HepG2 (cell line): Measurements from ENCODE around the gene BMERB1. TPM values are rescaled to one million over a fixed set of nuclear protein-coding genes. Genes with fewer than 3 reads are reported as not detected.
A peak's percentile ranks its signal among the peaks of the same experiment; 100 is the strongest.

ENCODE experiments used
- CCDC6 ChIP-seq: sonication (generic); formaldehyde crosslinking; IDR thresholded peaks from 2 replicates; pipeline ENCODE4 v1.8.1; 2022; ENCODE audit warnings: mild to moderate bottlenecking, missing genetic modification reagents, moderate library complexity
- ERF ChIP-seq: IDR thresholded peaks from 2 replicates; pipeline ENCODE4 v1.6.1; 2018; ENCODE audit warnings: missing biosample characterization, missing genetic modification reagents
- FOXK2 ChIP-seq: fragments of 450-650 bp; IDR thresholded peaks from 2 replicates; pipeline ENCODE4 v1.6.1; 2016
- JARID2 ChIP-seq: sonication (generic); formaldehyde crosslinking; IDR thresholded peaks from 2 replicates; pipeline ENCODE4 v1.8.1; 2023; ENCODE audit warnings: missing genetic modification reagents, inconsistent platforms; ENCODE audit not compliant: insufficient replicate concordance
- KDM3A ChIP-seq: IDR thresholded peaks from 2 replicates; pipeline ENCODE4 v1.6.1; 2018; ENCODE audit warnings: low read depth, missing compliant biosample characterization
- KLF16 ChIP-seq, 2 experiments: sonication (generic) in 1 of 2; formaldehyde crosslinking in 1 of 2; IDR thresholded peaks; 2 replicates each; pipeline versions ENCODE4 v1.6.1 to v1.8.0; 2016 to 2023; ENCODE audit warnings: missing genetic modification reagents in 2 of 2, missing compliant biosample characterization in 1 of 2
- NFKBIZ ChIP-seq: IDR thresholded peaks from 2 replicates; pipeline ENCODE4 v1.6.1; 2018; ENCODE audit warnings: missing genetic modification reagents, missing compliant biosample characterization
- NR2F6 ChIP-seq, 2 experiments: IDR thresholded peaks; 2 replicates each; pipeline ENCODE4 v1.6.1; 2016; ENCODE audit warnings: antibody characterized with exemption in 1 of 2, mild to moderate bottlenecking in 1 of 2
- RFX1 ChIP-seq: fragments of 450-650 bp; IDR thresholded peaks from 2 replicates; pipeline ENCODE4 v1.6.1; 2017
- RORA ChIP-seq: sonication (generic); formaldehyde crosslinking; IDR thresholded peaks from 2 replicates; pipeline ENCODE4 v1.5.0; 2020; ENCODE audit warnings: mild to moderate bottlenecking, missing genetic modification reagents, moderate library complexity
- SKI ChIP-seq: fragments of 450-650 bp; IDR thresholded peaks from one replicate; pipeline ENCODE4 v1.6.1; 2018; ENCODE audit warnings: mild to moderate bottlenecking; ENCODE audit not compliant: partially characterized antibody
- SMARCC2 ChIP-seq: fragments of 450-650 bp; IDR thresholded peaks from 2 replicates; pipeline ENCODE4 v1.6.1; 2017; ENCODE audit warnings: antibody characterized with exemption, mild to moderate bottlenecking
- SOX6 ChIP-seq, 2 experiments: fragments of 450-650 bp in 1 of 2; sonication (generic) in 1 of 2; formaldehyde crosslinking in 1 of 2; IDR thresholded peaks; 2 replicates each; pipeline versions ENCODE4 v1.4.0 to v1.6.1; 2017 to 2020; ENCODE audit warnings: antibody characterized with exemption in 1 of 2, mild to moderate bottlenecking in 1 of 2, missing genetic modification reagents in 1 of 2
- SPEN ChIP-seq: sonication (generic); formaldehyde crosslinking; IDR thresholded peaks from 2 replicates; pipeline ENCODE4 v1.5.1; 2020; ENCODE audit warnings: low read depth, mild to moderate bottlenecking, missing genetic modification reagents
- TCF7 ChIP-seq: sonication (generic); IDR thresholded peaks from 2 replicates; pipeline ENCODE4 v1.6.1; 2016; ENCODE audit warnings: antibody characterized with exemption, low read depth
- ZFP36L1 ChIP-seq: sonication (generic); formaldehyde crosslinking; IDR thresholded peaks from 2 replicates; pipeline ENCODE4 v1.8.0; 2022; ENCODE audit warnings: mild to moderate bottlenecking, missing genetic modification reagents, moderate library complexity
- ZNF260 ChIP-seq: sonication (generic); formaldehyde crosslinking; IDR thresholded peaks from 2 replicates; pipeline ENCODE4 v1.4.0; 2020; ENCODE audit warnings: missing genetic modification reagents, low read depth, mild to moderate bottlenecking, borderline replicate concordance
- ZNF460 ChIP-seq: sonication (generic); formaldehyde crosslinking; IDR thresholded peaks from 2 replicates; pipeline ENCODE4 v1.5.1; 2020; ENCODE audit warnings: missing genetic modification reagents, mild to moderate bottlenecking, borderline replicate concordance
- ZNF644 ChIP-seq: IDR thresholded peaks from 2 replicates; pipeline ENCODE4 v1.6.1; 2016; ENCODE audit warnings: low read depth
- ZNF709 ChIP-seq: sonication (generic); formaldehyde crosslinking; IDR thresholded peaks from 2 replicates; pipeline ENCODE4 v1.5.0; 2020; ENCODE audit warnings: mild to moderate bottlenecking, missing genetic modification reagents
- ZNF720 ChIP-seq: sonication (generic); formaldehyde crosslinking; IDR thresholded peaks from 2 replicates; pipeline ENCODE4 v1.4.0; 2020; ENCODE audit warnings: missing genetic modification reagents
- ZSCAN12 ChIP-seq: sonication (generic); formaldehyde crosslinking; IDR thresholded peaks from 2 replicates; pipeline ENCODE4 v1.9.0; 2021; ENCODE audit warnings: mild to moderate bottlenecking, missing genetic modification reagents
- ZSCAN20 ChIP-seq: sonication (generic); formaldehyde crosslinking; IDR thresholded peaks from 2 replicates; pipeline ENCODE4 v1.4.0; 2020; ENCODE audit warnings: missing genetic modification reagents, mild to moderate bottlenecking, borderline replicate concordance
- ZSCAN9 ChIP-seq: IDR thresholded peaks from 2 replicates; pipeline ENCODE4 v1.6.1; 2016; ENCODE audit warnings: borderline replicate concordance
- polyA plus RNA-seq, 8 experiments: library from polyadenylated mRNA; depleted of rRNA in 3 of 8; stranded (reverse) in 7 of 8; unstranded in 1 of 8; fragments of >200 nt; fragmentation: Illumina TruSeq in 4 of 8; extraction: Trizol in 4 of 8; gene quantifications; 2 replicates each; pipeline versions ENCODE4 v1.2.1 to v1.2.3, GENCODE V29; 2011 to 2016; ENCODE audit warnings: low read depth in 4 of 8, missing spikeins in 1 of 8, mixed read lengths in 1 of 8; ENCODE audit not compliant: insufficient read depth in 1 of 8
- total RNA-seq, 5 experiments: library from RNA; depleted of rRNA; stranded (reverse); fragments of >200 nt; fragmentation: Illumina TruSeq; extraction: Trizol; gene quantifications; 2 replicates each; pipeline ENCODE4 v1.2.3, GENCODE V29; 2016; ENCODE audit warnings: low read depth in 1 of 5
- TF ChIP-seq, protein P1 (sequence below): IDR thresholded peaks from 2 replicates; pipeline ENCODE4 v1.6.1; 2018; ENCODE audit warnings: missing genetic modification reagents
- TF ChIP-seq, protein P2 (sequence below): sonication (generic); formaldehyde crosslinking; conservative IDR thresholded peaks from 2 replicates; pipeline ENCODE4 v1.4.0; 2020; ENCODE audit warnings: missing genetic modification reagents

The BMERB1 gene
- total and polyA plus RNA-seq, 2 of the 13 experiments (the other 11 are each of a cell fraction or from before 2014, with no cell fraction given) = 1.4 TPM

DNA sequence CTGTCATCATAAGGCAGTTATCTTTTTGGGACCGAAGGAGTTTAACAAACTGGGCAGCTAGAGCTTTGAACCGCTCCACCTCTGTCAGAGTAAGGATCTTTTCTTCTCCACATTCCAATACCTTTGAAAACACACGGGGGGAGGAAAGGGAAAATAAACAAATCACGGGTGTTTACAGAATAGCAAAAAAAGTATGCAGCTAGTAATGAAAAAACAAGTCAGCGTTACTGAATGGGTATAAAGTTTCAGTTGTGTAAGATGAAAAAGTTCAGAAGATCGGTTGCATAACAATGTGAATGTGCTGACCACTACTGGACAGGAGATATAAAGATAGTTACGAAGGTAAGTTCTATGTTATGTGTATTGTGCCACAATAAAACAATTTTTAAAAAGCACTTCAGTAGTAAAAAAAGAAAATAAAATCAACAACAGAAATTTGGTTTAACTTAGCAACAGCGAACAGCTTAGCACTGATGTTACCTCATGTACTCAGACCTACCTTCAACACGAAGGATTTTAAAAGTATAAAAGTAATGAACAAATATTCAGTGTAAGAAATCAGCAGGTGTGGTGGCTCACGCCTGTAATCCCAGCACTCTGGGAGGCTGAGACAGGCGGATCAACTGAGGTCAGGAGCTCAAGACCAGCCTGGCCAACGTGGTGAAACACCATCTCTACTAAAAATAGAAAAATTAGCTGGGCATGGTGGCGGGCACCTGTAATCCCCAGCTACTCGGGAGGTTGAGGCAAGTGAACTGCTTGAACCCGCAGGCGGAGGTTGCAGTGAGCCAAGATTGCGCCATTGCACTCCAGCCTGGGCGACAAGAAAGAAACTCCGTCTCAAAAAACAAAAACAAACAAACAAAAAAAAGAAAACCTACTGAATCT is 174.3 kb downstream of the BMERB1 start (continued):
- TF ChIP-seq KDM3A (CRISPR knock-in tag) (0 out of 2 replicates have a peak, but pooled peaks have one; percentile 31), NFKBIZ (CRISPR knock-in tag) (0 out of 2 replicates have a peak, but pooled peaks have one; percentile 59), FOXK2 (peak; percentile 48; the same call in 1 of the 2 replicates), ZSCAN9 (peak; percentile 58), TCF7 (peak; percentile 76), CCDC6 (CRISPR knock-in tag) (0 out of 2 replicates have a peak, but pooled peaks have one; percentile 42), ZSCAN20 (0 out of 2 replicates have a peak, but pooled peaks have one; percentile 58), ERF (peak; percentile 77), ZNF709 (no peak), SMARCC2 (peak; percentile 34; the same call in 1 of the 2 replicates), SKI (peak; percentile 24), ZSCAN12 (peak; percentile 19; the same call in 1 of the 2 replicates), ZNF644 (peak; percentile 13; the same call in 1 of the 2 replicates), RFX1 (no peak), SOX6 (IDR thresholded peaks at IDR 0.05) (no peak), SOX6 (CRISPR knock-in tag; IDR thresholded peaks at IDR 0.05) (peak; percentile 93), ZNF260 (CRISPR knock-in tag) (no peak), ZNF720 (no peak), KLF16 (CRISPR knock-in tag; IDR thresholded peaks at IDR 0.05) (peak in 1 of 2 experiments; percentile 87; a peak in 1 of 4 replicates), ZNF460 (peak; percentile 7; the same call in 1 of the 2 replicates), SPEN (CRISPR knock-in tag) (no peak), NR2F6 (IDR thresholded peaks at IDR 0.05) (peak; percentile 58), NR2F6 (CRISPR knock-in tag; IDR thresholded peaks at IDR 0.05) (peak; percentile 76), JARID2 (peak; percentile 20), ZFP36L1 (CRISPR knock-in tag) (peak; percentile 97), RORA (CRISPR knock-in tag) (no peak)
- TF ChIP-seq, protein P1, sequence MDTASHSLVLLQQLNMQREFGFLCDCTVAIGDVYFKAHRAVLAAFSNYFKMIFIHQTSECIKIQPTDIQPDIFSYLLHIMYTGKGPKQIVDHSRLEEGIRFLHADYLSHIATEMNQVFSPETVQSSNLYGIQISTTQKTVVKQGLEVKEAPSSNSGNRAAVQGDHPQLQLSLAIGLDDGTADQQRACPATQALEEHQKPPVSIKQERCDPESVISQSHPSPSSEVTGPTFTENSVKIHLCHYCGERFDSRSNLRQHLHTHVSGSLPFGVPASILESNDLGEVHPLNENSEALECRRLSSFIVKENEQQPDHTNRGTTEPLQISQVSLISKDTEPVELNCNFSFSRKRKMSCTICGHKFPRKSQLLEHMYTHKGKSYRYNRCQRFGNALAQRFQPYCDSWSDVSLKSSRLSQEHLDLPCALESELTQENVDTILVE (CRISPR knock-in tag) = peak; percentile 82; the same call in 1 of the 2 replicates
- TF ChIP-seq, protein P2, sequence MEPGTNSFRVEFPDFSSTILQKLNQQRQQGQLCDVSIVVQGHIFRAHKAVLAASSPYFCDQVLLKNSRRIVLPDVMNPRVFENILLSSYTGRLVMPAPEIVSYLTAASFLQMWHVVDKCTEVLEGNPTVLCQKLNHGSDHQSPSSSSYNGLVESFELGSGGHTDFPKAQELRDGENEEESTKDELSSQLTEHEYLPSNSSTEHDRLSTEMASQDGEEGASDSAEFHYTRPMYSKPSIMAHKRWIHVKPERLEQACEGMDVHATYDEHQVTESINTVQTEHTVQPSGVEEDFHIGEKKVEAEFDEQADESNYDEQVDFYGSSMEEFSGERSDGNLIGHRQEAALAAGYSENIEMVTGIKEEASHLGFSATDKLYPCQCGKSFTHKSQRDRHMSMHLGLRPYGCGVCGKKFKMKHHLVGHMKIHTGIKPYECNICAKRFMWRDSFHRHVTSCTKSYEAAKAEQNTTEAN (CRISPR knock-in tag) = peak; percentile 96
